ENCODE measurements around the gene MYO18A.
"Not testable (repeated sequence)": the region's sequence is repeated elsewhere in the genome, so short reads cannot be mapped to it uniquely, and the experiment has no call there.

The MYO18A gene

DNA sequence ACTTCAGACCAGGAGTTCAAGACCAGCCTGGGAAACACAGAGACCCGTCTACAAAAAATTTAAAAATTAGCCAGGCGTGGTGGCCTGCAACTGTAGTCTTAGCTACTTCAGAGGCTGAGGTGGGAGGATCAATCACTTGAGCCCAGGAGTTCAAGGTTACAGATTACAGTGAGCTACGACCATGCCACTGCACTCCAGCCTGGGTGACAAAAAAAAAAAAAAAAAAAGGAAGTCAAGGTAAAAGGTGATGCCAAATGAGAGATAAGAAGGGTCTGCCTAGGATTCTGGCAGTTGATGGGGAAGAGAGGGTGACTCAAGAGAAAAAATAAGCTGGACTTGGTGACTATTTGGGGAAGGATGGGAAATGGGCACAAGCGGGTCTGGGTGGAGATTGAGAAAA is 32.5 kb downstream of the MYO18A start:
- no peak for DNase-seq

DNA sequence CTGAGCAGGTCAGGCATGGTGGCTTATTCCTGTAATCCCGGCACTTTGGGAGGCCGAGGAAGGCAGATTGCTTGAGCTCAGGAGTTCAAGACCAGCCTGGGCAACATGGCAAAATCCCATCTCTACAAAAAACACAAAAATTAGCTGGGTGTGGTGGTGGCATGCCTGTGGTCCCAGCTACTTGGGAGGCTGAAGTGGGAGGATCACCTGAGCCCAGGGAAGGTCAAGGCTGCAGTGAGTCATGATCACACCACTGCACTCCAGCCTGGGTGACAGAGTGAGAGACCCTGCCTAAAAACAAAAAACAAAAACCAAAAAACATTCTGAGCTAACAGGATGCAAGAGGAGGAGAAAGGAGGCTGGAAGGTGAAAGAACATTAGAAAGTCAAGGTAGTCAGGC is 33.0 kb downstream of the MYO18A start:
- DNase-seq = not testable (repeated sequence)

DNA sequence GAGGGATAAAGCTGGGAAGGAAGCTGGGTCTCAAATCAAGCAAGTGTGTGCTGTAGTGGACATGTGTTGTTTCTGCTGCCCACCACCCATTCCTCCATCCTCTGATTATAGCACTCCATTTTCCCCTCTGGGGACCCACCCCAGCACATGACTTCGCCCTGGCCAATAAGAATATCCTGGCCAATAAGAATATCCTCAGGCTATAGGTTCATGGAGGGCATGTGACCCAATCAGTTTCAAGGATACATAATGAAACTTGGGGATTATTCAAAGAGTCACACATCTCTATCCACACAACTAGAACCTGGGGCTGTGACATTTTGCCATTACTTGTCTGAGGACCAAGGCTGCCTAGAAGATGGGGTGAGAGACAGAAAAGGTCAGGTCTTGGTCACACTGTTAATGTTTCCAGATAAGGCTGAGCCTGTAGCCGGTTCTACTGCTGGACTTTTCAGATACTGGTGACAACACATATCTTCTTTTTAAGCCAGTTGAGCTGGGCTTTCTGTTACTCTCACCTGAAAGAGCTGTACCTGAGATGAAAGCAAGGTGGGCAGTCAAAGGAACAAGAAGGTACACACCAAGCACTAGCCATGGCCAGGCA is 33.7 kb downstream of the MYO18A start:
- no peak for DNase-seq

DNA sequence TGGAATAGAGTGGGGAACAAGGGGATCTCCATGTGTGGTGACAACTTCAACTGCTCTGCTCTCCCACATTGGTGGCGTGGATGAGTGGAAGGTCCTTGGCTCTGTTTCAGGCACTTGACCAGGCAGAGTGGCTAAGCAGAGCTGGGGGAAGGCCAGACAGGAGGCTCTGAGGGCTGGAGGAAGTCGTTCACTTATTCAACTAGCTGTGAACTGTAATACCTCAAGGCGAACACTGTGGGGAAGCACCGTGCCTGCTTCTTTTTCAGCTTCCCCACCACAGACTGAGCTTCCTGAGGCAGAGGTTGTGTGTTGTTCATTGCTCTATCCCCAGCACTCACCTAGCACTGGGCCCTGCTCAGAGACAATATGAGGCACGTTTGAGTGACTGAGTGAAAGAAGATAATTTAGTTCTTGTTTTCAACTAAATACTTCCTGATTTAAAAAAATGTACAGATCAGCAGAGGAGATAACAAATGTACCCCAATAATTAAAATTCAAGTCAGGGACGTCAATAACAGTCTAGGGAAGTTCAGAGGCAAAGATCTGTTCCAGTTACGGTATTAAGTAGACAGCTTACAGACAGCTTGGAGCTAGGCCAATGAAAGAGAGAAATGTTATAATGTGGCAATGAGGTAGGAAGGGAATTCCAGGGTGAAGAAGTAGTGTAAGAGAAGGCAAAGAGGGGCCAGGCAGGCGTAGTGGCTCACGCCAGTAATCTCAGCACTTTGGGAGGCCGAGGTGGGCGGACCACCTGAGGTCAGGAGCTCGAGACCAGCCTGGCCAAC is 34.7 kb downstream of the MYO18A start:
- peak in 30 of 51 donors; percentile 10 to 77 (median 46) for DNase-seq

DNA sequence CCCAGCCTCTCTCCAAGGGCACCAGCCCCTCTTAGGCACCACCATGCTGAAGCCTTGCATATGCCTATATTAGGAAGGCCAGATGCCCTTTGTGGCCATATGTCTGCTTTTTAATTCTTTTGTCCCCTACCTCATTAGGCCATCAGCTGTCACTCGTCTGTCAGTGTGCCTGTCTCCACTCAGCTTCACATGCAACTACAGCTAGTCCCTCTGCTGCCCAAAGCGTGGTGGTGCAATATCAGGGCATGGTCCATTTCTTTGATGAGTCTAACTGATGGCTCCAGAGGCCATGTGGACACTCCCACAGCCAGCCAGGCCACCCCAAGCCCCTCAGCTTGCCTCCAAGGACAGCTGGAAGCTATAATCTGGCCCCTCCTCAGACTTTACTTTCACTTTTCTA is 36.3 kb downstream of the MYO18A start:
- DNase-seq = peak in 12 of 51 donors; percentile 11 to 46 (median 22)

DNA sequence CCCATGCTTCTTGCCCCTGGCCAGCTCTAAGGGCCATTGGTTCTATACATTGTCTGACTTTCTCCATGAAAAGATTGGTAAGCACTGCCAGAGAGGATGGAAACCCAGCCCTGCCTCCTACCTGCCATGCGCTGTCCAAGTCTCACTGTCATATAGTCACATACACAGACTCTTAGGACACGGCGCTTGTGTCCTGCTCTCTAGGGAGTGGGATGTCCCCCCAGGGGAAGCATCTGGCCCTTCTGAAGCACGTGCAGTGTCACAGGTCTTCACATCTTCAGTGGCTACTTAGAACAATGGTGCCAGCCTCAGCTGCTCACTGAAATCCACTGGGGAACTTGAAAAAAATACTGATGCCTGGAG is 38.7 kb downstream of the MYO18A start:
- peak in 2 of 51 donors; percentile 29 to 49 for DNase-seq

DNA sequence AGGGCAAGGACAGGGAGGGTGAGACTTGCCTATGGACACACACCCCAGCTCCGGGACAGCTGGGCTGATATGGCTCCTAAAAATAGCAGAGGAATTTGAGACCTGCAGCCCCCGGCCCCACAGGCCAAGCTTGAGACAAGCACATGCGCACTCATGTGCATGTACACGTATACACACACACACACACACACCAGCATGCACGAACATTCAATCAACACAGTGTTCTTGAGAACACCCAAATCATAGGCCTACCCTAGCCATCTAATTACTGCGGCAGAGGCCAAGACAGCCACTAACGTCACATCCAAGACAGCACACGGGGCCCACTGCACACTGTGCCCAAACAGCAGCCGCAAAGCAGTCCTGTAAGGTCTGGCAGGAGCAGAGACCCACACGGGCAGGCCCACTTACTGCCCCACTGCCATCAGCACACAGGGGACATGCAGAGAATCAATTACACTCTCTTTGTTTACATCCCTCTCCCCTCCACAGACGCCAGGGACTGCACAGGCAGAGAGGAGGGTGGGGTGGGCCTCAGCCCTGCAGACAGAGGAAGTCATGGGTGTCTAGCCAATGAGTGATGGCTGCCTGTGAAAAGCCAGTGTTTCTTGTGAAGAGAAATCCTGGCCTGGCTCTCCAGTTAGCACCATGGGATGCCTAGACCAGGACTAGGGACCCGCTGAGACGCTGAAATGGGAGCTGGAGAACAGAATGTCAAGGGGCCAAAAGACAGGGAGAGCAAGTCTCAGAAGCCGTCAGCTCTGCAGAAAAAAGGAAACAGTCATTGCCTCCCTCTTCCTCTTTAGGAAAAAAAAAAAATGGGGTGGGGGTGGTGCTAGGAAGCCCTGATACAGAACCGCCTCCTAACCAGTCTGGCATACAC is 39.3 kb downstream of the MYO18A start:
- peak in 22 of 51 donors; percentile 18 to 58 (median 34) for DNase-seq

DNA sequence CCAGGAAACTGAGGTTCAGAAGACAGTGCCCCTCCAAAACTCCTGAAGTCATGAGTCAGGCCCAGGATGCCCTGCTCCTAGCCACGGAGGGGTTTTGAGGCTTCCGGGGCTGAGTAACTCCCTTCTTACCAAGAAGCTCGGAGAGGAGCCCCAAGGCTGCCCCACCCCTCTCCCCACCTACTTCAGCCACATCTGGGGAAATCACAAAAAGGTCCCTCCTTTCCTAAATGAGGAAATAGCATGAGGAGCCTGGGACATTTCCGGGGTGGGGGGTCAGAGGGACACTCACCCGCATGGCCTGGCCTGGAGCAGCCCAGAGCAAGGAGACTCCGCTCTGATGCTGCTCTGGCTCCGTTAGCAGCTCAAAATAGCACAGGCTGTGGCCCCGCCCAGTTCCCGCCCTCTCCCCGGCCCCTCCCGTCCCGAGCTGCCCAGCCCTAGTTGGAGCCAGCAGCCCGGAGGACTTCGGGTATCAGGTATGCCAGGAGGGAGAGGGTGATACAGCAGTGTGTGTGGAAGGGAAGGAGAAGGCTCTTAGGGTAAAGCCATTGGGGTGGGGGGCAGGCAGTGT is 40.1 kb downstream of the MYO18A start:
- peak in 44 of 51 donors; percentile 31 to 84 (median 64) for DNase-seq

DNA sequence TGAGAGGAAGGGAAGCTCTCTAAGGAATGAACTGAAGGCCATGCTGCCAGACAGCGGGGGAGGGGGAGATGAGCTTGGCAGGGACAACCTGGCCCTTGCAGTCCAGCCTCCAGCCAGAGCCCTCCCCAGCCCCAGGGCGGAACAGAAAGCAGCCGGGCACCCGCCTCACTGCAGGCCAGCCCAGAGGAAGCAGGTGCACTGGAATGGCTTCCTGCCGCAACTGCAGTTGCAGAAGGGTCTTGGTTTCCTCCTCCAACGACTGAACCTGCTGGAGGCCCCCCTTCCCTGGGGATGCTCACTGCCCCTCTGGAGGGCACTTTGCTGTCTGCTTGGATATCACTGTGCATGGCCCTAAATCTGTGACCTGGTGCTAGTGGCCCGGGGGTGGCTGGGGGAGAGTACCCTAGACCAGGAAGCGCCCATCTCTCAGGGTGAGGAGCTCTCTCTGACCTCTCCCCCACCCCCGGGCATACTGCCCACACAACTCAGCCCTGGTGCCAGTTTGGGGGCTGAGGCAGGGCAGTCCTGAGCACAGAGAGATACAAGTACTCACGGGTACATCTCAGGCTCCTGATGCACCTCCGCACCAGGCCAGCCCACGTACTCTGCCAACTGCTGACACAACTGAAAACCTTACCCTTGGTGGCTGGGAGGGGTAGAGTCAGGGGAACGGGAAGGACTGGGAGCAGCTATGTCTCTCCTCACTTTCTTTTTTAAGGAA is 41.1 kb downstream of the MYO18A start:
- peak in 35 of 51 donors; percentile 12 to 68 (median 48) for DNase-seq

DNA sequence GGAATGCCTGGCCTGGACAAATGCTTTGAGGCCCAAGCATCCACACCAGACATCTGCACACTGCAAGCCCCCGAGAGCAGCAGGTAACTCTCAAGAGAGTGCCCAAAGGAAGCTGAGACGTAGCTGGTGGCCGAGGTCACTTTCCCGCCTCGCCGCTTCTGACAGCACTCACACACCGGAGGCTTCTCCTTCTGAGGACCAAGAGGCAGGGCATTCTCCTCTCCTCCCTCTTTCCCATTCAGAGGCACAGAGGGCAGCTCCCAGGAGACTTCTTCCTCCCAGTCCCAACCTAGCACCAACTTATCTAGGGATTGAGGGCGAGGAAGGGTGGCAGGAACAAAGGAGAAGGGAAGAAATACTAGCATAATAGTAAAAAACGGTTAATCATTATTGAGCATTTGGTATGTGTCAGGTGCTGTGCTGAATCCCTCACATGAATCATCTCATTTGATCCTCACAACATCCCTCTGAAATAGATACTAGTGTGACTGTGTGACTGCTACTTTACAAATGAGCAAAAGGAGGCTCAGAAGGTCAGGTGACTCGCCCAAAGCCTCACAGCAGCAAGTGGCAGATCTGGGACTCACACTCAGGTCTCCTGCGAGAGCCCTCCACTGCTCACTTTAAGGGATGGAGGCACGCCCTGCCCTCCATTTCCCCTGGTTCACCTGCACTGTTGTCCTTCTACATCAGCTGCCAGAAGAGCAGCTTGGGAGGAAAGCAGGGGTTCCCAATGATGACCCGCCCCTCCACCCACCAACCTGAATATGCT is 41.8 kb downstream of the MYO18A start:
- peak in 2 of 51 donors; percentile 14 to 55 for DNase-seq

DNA sequence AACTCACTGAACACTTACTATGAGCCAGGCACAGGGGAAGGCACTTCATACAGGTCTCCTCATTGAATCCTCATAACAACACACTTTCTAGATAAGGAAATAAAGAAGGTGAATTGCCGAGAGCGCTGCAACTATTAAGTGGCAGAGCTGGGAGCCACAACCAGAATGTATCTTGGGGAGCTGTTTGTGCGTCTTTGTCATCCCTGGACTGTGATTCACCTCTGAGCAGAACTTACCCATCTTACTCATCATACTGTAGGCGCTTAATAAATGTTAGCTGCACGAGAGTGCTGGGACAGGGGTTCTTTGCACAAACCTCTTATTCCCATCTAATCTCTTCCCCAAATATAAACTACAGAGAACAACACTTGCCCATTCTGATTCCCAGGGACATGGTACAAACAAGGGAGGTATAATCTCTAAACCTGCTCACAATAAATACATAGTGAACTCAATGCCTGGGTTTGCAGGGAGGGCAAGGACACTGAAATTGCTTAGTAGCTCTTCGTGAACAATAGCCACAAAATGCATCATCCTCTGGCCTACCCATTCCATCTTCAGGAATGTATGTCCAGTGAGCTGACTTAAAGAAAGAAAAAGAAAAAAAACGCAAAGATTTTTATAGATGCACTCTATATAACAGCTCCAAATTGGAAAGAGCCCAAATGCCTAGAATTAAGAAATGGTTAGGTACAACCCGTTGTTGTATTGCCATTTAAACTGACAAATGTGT is 43.0 kb downstream of the MYO18A start:
- DNase-seq = peak in 1 of 51 donors; percentile 13

DNA sequence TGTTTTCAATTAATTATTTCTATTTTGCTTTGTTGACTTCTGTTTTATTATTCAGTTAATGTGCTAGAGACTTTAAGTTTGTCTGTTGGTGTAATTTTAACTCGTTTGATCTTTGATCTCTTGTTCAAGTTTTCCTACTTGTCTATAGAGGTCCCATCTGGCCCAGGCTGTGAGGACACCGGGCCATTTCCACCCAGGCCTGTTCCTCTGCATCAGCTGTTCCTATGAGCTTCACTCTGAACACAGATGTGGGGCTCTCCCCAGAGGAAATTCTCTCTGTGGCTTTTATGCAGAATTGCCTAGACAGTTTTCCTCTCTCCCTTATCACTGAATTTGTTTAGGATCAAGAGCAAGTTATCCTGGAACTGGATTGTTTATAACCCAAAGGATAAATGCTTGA is 44.7 kb downstream of the MYO18A start:
- DNase-seq = no peak

DNA sequence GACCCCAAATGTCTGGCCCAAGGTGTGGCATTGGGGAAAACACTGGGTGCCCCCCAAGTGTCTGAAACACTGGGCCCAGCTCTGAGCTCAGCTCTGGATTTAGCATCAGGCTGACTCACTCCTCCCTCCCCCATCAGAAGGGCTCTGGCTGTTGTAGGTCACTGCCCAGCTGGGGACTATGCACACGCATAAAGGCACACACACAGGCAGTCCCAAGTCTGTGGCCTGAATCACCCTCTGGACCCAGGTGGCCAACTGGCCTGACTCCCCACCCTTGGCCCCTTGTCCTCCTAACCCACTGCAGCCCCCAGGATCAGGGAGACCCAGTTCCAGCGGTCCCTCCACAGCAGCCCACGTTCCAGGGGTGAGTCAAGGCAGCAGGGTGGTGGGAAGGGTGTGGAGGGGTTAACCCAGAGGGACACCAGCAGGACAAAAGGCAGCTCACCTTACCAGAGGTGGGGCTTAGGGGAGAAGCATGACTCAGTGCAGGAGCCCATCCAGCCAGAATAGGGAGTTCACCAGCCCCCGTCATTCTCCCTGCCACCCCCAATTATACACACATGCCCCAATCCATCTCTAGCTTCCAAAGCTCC is 47.0 kb downstream of the MYO18A start:
- DNase-seq = peak in 21 of 51 donors; percentile 9 to 64 (median 44)

DNA sequence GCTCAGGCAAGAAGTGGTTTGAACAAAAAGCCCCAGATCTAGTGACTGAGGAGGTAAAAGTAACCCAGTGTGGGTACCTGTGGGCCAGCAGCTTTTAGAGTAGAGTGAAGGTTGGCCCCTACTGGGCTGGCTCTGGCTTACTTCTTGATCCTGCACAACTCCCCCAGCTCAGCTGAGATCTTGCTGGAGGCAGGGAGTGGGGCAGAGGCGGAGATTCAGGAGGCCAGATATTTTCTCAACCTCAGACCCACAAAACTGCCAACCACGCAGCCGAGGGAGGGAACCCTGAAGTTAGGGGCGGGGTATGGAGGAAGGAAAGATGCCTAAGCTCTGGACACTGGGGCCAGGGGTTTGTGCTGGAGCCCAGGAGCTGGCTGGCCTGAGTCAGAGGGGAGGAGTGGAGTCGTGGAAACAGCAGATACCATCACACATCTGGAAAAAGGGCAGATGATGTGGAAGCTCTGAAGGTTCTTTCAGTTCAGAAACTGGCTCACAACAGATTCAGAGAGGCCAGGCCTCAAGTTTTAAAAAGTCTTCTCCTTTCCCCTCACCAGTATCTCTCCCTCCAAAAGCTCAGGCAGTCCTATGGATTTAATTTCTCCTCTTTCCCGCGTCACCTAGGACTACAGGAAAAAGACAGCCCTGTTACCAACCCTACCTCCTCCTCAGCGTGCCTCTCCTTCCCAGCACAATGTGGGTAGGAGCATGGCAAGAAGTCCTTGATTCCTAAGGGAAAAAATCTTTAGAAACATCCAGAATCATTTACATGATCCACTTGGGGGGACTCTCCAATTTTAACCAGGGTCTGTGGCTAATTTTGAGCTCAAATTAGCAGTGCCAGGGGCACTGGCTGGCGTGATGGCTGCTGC is 48.1 kb downstream of the MYO18A start:
- no peak for DNase-seq

DNA sequence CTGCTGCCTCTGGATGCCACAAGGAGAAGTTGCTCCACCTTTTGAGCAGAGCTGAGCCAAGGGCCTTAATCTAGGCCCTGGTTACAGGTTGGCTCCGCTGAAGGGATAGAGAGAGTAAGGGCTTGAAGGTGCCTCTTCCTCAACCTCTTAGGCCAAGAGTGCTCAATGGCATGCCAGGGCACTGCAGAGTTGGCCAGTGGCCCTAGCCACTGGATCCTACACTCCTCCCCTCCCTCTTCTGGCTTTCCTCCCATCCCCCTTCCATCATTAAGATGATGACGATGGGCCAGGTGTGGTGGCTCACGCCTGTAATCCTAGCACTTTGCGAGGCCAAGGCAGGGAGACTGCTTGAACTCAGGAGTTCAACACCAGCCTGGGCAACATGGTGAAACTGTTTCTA is 50.5 kb downstream of the MYO18A start:
- DNase-seq = no peak

DNA sequence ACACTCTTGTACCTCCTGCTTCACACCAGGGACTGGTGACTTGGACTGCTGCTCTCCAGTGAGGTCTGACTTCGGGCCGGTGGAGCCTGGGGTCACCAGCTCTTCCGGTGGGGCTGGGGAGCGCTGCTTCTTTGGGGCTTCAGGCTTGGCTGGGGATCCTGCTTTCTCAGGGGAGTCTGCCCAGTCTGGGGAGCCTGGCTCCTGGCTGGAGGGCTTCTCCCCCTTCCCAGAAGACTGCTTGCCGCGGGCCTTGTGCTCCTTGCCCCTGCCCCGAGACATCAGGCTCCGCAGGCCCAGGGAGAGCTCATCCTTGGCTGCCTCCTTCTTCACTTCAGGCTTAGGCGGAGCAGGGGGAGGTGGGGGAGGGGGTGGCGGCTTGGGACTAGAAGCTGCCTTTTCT is 52.4 kb downstream of the MYO18A start:
- DNase-seq = no peak

DNA sequence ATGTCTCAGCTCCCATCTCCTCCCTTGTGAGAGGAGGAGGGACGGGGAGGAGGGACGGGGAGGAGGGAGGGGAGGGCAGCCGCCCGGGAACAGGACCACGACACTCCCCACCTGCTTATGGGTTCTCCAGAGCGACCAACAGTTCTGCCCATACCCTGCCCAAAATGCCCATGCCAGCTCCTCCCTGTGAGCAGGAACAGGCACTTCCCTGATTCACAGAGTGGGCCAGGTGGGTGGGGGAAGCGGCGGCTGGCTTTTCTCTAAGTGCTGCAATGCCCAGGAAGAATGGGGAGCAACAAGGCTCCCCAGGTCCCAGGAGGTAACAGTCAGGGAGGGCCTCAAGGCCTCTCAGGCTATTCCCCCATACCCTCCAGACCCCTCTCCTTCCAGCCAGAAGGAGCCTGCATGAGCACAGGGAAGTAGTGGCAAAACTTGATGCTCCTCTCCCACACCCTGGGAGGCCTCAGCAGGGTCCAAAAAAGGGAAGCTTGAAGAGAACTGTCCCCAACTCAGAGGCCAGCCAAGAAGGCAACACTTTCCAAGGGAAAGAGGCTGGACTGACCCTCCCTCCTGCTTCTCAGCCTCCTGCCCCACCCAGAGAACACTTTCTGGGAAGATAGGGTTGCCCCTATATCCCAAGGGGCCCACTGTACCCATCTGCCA is 53.8 kb downstream of the MYO18A start:
- DNase-seq = no peak

DNA sequence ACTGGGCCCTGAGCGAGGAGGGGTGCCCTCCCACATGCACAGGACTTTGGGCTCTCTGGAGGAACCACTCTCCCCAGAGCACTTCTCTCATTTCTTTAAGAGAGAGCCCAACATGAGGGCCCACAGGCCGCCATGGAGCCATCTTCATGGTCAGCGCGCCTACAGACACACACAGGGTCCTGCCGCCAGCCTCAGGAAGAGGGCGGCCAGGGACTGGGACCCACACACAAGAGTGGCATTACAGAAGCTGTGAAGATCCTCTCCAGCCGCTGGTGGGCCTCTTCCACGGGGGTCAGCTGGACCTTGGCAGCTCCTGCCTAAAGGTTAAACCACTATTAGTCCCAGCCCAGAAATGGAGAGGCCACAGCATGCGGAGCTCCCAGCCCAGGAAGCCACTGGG is 54.5 kb downstream of the MYO18A start:
- no peak for DNase-seq
